ENCODE results near the gene CMTM2.
"Not testable (repeated sequence)": the region's sequence is repeated elsewhere in the genome, so short reads cannot be mapped to it uniquely, and the experiment has no call there.

Gene CMTM2

DNA sequence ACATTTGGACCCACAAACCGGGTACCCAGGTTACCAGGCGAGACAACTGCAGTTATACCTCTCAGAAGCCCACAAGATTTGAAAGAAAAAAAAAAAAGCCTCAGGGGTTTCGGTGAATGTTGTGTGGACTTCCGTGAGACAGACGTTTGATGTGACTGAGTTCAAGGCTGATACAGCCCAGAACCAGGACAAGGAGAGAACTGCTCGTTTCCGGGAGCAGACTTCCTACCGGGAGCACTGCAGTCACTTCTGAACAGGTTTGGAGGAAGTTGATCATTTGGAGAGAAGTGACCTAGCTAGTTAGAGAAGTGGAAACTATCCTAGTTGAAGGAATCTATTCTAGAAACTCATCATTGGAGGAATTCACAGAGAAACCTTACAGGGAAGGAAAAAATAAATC is 26.0 kb upstream of the CMTM2 start:
- DNase-seq: no peak

DNA sequence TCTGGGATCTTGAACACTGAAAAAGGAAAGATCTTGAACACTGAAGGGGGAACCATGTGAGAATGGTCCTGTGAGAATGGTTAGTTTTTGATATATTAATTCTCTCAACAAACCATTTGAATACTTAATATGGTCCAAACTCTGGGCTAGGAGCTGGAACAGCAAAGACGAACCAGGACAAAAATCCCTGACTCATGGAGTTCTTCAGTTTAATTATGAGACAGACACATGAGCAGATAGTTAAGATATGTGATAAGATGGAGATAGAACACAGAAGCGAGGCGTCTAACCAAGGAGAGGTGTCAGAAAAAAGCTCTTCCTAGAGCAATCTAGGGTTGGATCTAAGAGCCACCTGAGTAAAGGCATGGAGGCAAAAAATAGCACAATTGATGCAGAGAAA is 25.2 kb upstream of the CMTM2 start:
- DNase-seq: no peak

DNA sequence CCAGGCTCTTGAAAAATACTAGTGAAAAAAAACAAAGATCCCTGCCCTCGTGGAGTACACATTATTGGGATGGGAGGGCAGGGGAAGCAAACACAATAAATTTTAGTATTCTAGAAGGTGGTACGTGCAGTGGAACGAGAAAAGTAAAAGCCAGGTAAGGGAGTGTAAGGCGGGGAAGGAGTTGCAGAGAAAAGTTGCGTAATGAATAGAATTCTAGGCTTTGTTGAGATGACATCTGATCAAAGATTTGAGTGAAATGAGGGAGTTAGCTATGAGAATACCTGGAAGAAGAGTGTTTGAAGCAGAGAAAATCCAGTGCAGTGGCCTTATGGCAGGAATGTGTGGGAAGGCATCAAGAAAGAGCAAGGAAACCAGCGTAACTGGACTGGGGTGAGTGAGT is 24.8 kb upstream of the CMTM2 start:
- DNase-seq: no peak

DNA sequence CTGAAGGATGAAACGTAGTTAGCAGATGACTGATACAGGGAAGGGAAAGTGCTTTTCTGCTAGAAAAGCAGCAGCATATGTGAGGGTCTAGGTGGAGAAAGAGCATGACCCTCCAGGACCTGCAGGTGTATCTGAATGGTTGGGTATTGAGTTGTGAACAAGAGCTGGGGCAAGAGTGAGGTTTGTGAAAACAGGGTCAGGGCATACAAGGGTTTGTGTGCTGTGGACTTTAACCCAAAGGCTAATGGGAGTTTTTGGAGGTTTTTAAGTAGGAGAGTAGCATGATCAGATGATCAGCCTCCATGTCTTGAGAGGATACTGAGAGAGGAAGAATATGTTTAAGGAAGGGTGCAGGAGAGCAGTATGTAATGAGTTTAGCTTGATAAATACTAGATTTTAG is 19.2 kb upstream of the CMTM2 start:
- DNase-seq: no peak

DNA sequence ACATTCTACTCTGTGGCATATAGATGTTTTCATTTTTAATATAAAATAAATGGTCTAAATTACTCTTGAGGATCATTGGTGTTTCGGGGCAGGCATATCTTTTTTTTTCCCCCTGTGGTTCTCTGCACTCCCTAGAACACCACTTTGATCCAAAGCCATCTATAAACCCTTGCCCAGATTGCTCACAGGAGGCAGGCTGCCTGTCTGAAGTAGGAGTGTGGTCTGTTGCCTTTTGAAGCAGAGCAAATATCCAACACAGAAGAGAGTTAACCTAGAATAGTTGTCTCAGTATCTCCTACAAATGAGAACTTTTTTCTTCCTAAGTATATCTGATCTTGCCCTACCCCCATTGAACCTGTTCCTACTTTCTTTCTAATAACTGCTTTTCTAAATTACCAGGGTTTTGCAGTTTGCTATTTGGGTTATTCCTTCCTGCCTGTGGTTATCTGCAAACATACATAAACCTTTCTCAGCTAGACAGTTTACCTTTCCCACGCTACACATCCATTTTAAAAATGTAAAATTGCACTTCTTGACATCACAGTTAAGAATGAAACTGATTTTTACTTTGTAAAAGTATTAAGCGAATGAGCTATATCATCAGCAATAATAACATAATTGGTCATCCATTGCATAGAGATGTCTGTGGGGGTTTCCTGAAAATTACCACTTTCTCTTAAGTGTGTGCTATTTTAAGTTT is 17.7 kb upstream of the CMTM2 start:
- DNase-seq: no peak

DNA sequence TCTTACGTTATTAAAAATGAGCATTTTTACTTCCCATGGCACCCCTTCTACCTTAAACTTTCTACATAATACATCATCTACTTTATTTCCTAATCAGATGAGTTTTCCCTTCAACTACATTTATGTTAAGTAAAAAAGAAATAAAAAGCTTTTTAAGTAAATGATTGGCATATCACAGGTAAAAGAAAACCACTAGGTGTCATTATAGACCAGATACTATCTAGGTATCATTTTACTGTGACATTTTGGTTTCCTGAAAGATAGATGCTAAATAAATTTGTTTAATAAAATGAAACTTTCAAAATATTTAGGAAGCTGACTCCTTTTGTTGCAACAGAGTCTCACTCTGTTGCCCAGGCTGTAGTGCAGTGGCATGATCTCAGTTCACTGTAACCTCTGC is 16.9 kb upstream of the CMTM2 start:
- no peak for DNase-seq

DNA sequence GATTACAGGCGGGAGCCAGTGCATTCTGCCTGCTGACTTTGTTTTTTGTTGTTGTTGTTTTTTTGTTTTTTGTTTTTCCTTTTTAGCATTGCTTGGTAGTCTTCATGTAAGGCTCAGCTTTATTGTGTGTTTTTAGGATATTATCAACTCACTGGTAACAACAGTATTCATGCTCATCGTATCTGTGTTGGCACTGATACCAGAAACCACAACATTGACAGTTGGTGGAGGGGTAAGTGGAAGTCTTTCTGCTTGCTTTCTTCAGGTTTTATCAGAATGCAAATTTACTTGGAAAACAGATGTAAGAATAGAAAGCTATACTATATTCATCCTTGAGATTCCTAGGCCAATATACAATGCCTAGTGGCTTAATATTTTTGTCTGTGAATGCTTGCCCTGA is 16.3 kb upstream of the CMTM2 start:
- DNase-seq: no peak

DNA sequence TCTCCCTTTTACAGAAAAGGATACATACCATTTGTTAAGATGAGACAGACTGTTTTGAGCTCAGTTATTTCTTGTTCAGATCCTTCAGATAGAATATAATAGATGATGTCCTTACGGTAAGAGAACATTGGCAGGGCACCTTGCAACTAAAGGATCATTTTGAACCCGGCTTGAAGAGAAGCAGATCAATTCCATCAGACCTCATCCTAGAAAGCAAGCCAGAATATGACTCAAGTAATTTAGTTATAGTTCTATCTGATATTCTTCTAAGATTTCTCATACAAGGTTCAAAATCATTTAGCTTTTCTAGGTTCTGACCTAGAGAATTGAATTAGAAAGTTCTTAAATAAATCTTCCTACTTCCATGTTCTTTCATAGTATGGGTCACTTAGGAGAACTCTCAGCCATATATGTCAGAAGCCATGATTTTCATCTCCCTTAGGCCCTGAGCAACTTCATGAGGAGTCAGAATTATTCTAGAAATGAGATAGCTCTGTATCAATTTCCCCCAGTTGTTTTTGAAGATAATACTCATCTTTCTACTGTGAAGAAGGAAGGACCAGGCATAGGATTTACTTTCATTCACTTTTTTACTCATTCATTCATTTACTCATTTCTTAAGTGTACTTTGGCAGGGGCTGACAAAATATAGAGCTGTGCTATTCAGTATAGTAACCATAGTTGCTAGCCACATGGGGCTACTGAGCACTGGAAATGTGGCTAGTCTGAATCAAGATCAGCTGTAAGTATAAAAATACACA is 15.5 kb upstream of the CMTM2 start:
- DNase-seq: no peak

DNA sequence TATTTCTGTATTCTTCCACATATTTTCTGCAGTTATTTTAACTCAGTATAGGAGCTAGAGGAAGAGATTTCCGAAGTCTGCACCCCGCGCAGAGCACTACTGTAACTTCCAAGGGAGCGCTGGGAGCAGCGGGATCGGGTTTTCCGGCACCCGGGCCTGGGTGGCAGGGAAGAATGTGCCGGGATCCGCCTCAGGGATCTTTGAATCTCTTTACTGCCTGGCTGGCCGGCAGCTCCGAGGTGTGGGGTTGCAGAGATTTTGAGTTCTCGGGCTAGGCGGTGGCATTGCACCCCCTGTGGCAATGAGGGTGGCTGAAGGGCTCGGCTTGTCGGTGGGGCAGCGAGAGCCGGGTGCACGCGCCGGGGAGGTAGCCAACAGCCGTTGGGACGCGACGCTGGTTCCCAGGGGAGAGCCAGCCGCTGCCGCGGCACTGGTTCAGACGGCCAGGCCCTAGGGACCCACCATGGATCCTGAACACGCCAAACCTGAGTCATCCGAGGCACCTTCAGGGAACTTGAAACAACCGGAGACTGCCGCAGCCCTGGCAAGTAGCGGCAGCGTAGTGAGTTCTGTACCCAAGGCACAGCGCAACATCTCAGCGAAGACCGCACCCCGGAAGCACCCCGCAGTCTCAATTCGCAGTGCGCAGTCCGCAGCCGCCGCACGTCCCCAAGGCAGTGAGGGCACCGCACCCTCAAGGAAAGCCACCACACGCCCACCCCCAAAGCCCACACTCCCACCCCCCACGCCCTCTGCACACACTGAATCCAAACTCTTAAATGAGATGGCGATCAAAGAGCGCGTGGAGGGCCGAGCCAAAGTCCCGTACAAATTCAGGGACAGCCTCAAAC is 13.0 kb upstream of the CMTM2 start, which contains the start of gene CMTM1:
Gene CMTM1 (plus strand): TSS at position 389 of the 851 bp plus-strand sequence. CDS start 75 bp downstream, at position 464.
- DNase-seq: no peak

DNA sequence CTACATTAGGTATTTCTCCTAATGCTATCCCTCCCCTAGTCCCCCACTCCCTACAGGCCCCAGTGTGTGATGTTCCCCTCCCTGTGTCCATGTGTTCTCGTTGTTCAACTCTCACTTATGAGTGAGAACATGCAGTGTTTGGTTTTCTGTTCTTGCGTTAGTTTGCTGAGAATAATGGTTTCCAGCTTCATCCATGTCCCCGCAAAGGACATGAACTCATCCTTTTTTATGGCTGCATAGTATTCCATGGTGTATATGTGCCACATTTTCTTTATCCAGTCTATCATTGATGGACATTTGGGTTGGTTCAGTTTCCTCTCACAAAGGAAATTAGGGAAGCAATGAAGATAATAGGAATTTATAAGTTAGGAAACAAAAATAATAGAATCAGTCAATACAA is 12.0 kb upstream of the CMTM2 start:
- DNase-seq: not testable (repeated sequence)

DNA sequence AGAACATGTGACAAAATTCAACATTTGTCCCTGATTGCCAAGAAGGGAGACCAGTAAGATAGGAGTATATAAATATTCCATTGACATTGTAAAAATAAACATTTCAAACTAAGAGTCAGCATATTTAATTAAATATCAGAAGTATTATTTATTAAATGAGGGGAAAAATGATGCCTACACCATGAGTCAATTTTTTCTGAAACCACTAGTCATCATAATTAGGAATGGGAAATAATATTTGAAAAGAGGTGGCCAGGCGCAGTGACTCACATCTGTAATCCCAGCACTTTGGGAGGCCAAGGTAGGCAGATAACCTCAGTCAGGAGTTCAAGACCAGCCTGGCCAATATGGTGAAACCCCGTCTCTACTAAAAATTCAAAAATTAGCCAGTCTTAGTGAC is 10.9 kb upstream of the CMTM2 start:
- DNase-seq: no peak

DNA sequence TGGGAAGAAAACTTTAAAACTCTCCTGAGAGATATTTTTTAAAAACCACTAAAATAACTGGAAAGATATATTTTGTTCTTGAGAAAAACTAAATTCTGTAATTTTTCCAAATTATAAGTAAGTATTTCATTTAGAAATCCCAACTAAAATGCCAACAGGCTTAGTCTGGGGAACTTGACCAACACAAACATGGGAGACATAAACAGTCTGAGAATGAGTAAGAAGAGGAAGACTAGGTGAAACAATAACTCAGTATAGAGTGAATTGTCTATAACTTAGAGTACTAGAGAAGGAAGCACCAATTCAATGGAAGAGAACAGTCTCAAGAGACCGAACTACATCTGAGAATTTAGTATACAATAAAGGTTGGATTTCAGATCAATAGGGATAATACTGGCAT is 10.1 kb upstream of the CMTM2 start:
- DNase-seq: no peak

DNA sequence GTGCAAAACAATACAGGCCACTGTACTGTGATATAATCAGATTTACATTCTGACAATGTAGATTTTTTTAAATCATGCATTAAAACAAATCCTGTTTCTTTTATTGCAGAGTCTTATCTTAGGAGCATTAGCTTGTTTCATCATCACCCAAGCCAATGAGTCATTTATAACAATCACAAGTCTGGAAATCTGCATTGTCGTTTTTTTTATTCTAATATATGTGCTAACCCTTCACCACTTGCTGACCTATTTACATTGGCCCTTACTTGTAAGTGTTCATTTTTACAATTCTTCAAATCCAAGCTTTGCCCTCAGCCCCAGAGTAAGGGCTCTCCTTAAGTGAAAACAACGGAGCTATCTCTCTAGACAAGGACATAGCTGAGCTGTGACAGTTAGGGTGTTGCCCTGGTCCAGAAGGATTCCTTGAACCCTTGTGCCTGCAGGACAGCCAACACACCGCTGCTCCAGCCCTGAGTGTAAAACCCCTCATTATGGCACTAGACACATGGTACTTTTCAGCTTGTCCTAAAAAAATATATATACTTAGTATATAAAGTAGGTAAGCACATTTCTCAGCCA is 9.3 kb upstream of the CMTM2 start:
- DNase-seq: no peak

DNA sequence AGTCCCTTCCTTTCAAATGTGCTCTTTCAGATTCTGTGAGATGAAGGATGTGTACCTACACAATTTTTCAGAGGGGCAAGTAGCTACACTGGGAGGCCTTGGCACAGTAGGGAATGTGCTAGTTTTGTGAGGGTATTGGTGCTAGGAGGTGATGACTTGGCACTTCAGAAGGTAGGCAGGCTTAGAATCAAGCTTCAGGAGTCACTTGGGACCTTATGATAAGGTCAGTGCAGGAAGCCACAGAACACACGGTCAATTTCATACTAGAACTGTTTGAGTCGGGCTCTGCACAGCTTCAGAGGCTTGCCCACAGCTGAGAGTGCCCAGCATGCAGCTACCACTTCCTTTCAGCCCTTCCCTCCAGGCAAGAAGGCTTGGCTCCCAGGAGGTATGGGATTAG is 6.9 kb upstream of the CMTM2 start:
- DNase-seq: no peak

DNA sequence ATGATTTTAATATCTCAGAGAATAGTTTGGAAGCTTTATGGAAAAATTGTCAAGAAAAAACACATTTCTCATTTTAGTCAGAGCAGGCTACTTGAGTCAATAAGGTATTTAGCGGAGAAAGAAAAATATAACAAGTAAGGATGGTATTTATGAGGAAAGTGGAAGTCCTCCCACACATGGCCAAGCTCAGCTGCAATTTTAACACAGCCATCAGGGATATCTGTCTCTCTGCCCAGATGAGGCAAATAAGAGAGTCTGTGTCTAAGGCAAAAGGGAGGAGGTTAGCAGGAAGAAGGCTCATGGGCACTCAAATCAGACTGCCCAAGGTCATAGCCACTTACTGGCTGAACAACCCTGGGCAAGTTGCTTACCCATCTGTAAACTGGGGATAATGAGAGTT is 5.2 kb upstream of the CMTM2 start:
- no peak for DNase-seq

DNA sequence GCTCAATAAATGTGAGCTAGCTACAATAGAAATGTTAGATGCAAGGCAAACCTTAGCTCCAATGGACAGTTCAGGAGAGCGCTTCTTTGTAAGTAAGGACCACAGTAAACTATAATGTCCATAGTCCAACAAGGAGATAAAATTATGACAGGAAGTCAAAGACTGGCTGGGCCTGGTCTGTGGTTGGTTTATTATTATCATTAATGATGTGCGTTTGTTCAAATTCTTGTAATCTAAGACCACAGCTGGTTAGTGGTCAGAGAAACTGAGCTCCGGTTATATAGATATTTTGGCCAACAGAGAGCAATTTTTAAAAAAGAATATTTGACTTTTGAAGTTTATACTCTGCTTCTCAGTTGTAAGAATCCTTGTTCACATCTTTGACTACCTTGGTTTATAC is 4.7 kb upstream of the CMTM2 start:
- DNase-seq: no peak

DNA sequence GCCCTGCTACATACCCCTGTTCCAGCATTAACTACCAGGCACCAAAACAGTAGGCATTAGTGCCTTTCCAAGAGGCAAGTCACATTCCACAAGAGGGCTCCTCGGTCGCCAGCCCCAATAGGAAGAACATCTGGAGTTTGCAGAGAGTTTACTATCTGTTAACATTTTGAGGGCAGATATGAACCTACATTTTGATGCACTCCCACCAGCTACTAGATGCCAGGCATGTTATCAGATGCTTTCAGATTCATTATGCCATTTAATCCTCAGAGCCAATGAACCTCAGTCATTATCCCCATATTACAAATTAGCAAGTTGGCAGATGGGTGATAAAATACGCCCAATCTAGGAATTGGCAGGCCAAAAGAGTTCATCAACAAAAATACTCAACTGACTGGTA is 4.2 kb upstream of the CMTM2 start:
- DNase-seq: no peak

DNA sequence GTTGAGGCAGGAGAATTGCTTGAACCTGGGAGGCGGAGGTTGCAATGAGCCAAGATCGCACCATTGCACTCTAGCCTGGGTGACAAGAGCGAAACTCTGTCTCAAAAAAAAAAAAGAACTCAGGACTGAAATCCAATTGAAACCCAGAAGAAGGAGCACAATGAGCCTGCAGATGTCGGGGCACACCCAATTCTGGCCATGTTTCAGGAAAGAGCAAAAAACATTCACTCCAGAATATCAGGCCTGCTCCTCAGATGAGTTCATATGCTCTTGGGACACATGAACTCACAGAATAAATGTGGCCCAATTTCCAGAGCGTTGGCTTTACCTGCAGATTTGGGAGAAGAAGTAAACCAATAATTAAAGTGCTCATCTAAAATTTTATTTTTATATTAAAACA is 3.0 kb upstream of the CMTM2 start:
- DNase-seq: no peak

DNA sequence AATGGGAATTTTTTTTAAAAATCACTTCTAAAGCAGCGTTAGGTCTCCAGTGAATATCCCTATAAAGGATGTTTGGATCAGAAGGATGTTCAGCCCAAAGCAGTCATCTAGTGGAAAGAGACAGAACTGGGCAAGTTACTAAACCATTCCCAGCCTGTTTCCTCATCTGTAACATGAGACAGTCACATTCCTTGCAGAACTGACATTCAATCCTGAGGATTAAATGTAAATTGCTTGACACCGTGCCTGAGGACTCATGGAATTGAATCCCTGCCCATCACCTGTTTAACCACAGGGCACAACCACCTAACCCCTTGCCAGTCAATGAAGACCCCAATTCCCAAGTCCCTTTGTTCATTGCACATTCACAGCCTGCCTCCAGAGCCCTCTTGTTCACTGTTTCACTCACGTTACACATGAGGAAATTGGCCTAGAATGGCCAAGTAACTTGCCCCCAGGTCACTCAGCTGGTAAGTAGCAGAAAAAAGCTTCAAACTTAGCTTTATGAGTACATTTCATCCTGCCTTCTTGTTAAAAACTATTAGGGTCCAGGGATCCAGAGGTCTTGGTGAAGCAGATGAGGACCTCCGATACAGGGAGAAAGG is 1.4 kb downstream of the CMTM2 start:
- DNase-seq: no peak

DNA sequence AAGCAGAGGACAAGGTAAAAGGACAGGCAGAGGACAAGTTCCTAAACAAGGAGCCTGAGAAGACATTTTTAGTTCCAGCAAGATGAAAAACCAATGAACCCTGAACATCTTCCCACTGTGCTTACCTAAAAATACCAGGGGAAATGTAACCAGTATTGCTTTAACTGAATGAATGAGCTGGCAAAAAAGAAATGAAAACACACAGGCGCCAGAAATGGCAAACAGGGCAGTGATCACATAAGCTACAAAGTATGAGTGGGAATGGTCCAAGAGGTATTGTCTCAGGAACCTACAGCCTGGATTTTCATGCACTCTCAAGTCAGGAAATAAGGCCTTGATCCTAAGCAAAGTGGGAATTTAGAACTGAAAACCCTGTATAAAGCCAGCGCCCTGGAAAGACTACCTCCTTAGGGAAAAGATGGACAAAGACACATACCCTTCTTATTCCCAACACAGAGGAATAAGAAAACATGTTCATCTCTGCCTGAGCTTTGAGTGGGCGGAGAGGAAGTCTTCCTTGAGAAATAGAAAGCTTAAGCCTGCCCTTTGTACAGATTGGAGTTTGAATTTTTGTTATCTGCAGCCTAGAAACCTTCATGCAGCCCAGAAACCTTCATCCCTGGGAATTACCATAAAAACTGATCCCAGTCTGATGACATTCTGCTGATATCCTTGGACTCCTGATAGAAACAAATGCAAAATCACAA is 2.1 kb downstream of the CMTM2 start:
- DNase-seq: no peak

DNA sequence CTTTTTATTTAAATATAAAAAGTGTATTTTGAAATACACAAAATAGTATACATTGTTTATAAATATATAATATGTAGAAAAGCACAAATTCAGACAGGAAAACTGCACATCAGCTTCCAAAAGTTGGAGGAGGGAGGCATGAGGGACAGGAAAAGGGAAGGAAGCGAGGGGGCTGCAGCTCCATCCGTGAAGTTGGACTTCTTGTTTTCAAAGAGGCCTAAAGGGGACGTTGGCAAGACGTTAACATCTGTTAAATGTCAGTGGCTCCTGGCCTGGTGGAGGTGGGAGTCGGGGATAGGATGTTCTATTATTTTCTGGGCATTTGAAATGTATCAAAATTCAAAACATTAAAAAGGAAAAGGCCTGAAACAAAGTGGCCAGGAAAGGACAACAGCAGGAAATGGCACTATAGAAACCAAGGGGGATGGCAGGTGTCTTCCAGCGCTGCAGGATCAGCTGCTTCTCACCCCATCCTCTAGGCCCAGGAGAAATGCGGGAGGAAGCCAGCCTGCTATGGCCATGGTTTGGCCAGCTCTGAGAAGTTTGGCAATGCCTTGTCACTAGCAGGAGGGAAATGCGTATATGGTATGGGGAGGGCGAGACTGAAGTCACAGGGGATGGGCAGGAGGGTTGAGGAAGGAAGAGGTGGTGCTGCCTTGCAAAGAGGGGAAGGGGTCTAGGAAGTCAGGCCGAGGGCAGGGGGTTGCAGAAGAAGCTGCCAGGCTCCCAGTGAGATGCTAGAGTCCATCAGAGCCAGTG is 6.4 kb downstream of the CMTM2 start:
- no peak for DNase-seq
